ENCODE measurements around the gene DCST2.

DCST2 gene

DNA sequence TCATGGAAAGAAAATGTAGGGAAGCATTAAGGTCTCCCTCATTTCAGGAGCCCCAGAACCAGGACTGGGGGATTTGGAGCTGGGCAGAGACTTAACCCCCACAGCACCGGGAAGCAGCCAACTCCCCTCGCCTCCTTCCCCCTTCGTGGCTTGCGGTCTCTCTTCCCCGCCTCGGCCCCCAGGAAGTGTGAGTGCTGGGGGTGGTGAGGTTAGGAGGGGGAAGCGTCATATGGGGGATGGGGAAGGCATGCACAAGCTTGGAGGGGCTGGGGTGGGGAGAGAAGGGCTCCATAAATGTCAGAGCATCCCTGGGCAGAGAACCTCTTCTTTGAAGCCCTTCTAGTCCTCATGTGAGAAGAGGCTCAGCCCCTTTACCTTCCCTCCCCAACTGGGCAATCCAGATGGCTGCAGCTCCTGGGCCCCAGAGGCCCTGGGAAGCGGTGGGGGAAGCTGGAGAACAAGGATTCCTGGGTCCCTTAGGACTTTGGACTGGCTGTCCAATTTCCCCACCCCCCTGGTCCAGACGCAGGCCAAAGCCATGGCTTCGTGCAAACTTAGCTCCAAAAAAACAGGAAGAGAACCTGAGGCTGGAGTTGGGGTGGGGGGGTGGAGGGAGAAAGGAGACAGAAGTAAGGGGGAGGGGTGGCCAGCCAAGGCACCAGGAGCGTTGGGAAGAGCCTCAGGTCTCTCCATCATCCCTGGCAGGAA, 23.2 kb downstream of the DCST2 start:
- no peak for DNase-seq (ENCODE audit: low read depth)

- DNase-seq (ENCODE audit: low read depth), result no peak
These were observed 23.8 kb downstream of the DCST2 start for GRCh38 chr1:155009742-155010141.

GRCh38 chr1:155009221-155009711, 24.3 kb downstream of the DCST2 start:
- no peak for DNase-seq (ENCODE audit: low read depth)

DNA sequence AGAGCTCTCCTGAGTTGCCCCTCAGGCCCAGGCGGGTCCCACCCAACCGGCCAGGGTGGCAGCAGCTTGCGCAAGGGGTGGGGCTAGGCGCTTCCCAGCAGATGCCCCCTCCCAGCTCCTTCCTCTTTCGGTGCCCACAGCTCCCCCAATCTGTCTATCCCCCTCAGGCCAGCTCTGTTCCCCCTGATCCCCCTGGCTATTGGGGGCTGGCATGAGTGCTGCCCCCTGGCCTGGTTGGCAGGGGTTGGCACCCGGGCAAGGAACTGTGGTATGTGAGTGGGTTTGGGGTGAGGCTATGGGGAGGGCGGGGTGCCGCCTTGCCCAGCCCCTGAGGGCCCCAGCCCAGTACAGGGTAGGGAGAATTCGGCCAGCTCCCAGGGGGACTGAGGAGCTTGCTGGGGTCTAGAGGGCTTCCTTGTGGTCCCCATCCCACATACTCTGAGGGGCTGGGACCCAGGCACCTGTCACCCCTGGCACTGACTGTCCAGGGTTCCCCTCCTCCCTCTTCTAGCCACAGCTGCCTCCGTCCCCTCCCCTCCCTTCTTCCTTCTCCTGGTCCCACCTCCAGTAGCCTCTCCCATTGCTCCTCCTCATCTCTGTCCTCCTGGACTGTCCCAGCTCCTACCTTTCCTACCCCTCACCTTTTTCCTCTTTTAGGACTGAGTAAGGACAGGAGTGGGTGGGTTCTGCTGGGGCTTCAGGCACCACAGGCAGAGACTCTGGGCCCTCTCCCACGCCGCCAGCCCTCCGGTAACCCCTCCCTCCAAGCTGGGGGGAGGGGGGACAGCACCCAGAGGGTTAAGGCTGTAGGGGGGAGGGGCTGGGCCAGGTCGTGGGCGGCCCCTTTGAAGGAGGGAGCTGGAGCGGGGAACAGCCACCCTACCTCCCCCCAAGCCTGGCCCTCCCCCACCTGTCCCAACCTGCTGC, 25.3 kb downstream of the DCST2 start:
- no peak for DNase-seq (ENCODE audit: low read depth)

- DNase-seq (ENCODE audit: low read depth), result no peak
These were observed 26.2 kb downstream of the DCST2 start for GRCh38 chr1:155007251-155007828.

DNA sequence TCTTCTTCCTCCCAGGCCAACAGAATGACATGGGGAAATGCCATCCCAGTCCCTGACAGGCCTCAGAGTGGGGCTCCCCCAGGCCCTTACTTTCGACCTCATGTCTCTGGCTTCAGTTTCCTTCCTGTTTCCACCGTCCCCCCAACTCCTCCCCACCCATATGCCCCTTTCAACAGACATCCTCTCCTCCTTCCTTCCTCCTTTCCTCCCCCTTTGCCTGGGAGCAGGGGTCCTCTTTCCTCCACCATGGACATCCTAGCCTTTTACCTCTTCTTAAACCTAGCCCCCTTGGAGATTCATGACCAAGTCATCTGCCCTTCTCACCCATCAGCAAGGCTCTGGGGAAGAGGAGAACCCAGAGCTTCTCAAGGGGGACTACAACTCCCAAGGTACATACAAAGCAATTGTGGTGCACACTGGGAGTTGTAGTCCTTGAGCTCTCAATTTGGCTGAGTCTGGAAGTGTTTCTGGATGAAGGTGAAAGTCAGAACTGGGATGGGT, 26.9 kb downstream of the DCST2 start:
- no peak for DNase-seq (ENCODE audit: low read depth)

DNA sequence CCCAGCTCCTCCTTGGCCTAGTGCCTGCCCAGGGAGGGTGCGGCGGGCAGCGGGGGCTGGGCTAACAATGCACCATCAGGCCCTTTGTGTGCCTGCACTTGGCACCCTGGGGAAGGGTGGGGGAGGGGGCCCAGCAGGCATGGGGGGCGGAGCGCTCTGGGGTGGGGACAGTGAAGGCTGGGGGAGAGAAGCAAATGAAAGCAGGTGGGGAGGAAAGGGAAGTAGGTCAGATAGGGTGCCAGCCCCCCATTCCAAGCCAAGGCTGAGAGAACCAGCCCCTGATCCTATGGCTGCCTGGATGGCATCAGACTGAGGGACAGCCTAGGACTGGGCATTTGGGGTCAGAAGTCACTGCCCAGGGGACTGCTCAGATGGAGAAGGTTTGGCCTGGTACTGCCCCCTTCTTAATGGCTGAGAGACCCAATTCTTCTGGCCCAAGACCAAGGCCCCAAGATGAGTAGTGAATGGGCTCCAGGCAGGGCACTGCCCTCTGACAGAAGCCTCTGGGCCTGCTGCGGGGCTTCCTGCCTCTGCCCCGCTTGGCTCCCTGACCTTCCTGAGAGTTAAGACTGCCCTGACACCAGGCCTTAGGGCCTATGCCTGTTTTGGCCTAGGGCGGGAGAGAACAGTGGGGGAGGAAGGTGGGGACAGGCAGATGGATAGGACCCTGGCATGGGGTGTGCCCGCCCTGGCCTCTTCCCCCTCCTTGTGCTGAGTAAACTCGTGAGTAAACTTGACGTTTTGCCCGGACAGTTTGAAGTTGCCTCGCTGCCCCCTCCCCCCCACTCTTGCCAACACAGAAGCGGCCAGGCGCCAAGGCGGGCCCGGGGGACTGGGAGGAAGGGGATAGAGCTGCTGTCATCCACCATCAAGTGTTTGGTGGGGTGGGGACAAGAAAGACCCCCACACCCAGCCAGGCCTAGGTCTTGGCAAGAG, 28.2 kb downstream of the DCST2 start:
- no peak for DNase-seq (ENCODE audit: low read depth)

GRCh38 chr1:155004352-155005075, 29.1 kb downstream of the DCST2 start:
- DNase-seq (ENCODE audit: low read depth), result no peak

DNA sequence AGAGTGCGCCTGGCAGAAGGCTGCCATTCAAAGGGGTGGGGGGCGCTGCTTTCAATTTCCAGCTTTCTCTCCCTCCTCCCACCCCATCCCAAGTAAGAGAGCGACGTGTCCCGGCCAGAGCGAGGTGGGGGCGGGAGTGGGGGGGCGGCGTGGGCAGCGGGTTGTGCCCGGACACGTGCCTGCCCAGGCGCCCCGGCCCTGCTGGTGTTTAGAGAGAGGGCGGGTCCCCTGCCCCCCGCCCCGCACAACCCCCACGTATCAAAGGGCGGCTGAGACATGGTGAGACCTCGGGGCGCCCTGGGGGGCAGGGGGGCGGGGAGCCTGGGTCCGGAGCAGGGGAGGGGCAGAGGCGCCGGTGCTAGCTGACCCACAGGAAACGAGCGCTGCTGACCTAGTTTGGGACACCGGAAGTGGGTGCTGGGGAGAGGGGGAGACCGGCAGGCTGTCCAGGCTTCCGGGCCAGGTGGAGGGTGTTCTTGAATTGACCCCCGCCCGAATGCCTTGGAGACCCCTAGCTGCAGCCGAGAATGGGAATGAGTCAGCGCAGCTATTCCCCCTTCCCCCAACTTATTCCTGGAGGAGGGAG, 29.7 kb downstream of the DCST2 start:
- no peak for DNase-seq (ENCODE audit: low read depth)

DNA sequence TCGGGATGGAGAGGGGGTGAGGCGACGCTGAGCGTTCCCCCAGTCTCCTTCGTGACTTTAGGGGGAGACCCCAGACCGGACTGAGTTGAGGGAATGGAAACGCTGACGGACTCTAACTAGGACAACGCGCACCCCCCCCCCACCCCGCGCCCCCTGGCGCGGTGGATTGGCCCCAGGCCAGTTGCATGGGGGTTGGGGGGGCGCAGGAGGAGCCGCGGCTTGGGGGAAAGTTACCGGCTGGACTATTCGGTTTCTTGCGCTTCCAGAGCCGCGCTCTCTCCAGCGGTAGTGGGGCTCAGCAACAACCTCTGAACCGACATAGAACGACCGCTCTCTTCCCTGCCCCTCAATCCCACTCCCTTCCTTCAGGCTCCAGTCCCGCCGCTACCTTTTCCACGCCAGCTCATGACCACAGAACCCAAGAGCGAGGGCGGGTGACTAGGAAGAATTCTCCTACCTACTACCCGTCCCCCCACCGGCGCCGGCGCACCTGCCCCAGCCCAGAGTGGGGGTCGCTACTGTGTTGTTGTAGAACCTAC, 30.3 kb downstream of the DCST2 start:
- no peak for DNase-seq (ENCODE audit: low read depth)

DNA sequence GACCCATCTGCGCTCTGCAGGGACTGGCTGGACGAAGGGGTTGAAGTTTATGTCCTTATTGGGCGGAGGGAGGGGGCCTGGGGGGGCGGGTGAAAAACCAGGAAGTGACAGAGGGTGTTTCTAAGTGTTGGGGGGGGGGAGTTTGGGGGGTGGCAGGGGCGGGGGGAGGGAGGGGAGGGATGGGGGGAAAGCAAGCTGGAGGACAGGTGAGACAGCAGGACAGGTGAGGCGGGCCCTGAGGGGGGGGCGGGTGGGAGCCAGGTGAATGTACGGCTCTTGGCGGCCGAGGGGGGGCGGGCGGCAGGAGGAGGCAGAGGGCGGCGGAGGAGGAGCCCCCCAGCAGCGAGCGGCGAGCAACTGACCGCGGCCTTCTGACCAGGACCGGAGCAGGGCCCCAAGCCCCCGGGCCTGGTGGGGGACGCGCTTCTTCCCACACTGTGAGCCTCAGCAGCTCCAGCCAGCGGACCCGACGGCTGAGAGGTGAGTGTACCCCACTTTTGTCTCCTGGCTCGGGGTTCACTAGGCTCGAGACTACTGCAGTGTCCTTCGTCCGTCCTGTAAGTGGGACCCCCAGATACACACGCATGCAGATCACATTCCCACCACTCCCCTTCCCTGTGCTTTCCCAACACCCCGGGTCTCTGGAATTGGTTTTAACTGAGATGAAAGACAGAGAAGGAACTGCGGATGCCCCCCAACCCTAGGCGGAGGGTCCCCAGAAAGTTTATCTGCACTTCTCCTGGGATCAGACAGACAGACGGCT, 30.9 kb downstream of the DCST2 start, which contains the start of gene ZBTB7B:
Gene ZBTB7B, plus strand, starts transcription at position 339 of the 763 bp plus-strand sequence. CDS start 11,859 bp downstream, outside the sequence.
- no peak for DNase-seq (ENCODE audit: low read depth)

GRCh38 chr1:155001675-155002463, 31.7 kb downstream of the DCST2 start:
- peak; percentile 97 for DNase-seq (ENCODE audit: low read depth)

- no peak for DNase-seq (ENCODE audit: low read depth)
These were observed 32.2 kb downstream of the DCST2 start for GRCh38 chr1:155001425-155001674.

DNA sequence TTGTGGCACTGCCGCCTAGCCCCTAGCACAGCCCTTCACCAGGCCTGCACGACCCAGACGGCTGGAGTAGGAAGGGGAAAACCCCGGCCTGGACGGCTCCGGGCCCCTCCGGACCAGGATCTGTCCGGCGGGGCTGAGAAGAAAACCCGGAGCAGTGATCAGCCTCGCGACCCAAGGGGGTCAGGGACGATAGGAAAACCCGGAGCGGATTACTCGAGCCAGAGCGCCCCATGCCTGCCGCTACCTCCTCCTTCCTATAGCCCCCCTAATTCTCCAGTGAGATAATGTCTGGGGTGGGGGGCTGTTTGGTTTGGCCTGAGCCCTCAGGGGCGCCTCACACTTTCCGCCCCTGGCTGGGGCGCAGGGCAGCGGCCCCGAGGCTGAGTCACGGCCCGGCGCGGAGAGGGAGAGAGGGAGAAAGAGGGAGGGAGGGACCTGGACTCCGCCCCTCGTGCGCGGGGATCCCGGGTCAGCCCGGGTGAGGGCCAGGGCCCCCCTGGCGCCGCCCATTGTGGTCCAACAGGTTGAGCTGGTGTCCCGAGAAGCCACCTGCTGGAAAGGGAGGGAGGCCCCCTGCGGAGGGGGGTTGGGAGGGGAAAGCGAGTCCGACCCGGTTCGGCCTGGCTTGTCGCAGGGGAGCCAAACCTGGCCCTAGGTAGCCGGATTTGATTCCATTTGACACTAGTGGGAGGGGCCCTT, 32.7 kb downstream of the DCST2 start:
- DNase-seq (ENCODE audit: low read depth), result peak; percentile 66

GRCh38 chr1:155000411-155000725, 33.2 kb downstream of the DCST2 start:
- no peak for DNase-seq (ENCODE audit: low read depth)

- DNase-seq (ENCODE audit: low read depth), result no peak
These were observed 33.8 kb downstream of the DCST2 start for GRCh38 chr1:154999571-155000410.

All from activated T-cell treated with anti-CD3 and anti-CD28 coated beads for 1 hour (primary cell).